Measurements from ENCODE around the gene CATSPERB.
"Not testable (repeated sequence)": the region's sequence is repeated elsewhere in the genome, so short reads cannot be mapped to it uniquely, and the experiment has no call there.

CATSPERB gene

GRCh38 chr14:91593957-91594356 lies 137.9 kb downstream of the CATSPERB start:
- H3K4me3 ChIP-seq (ENCODE audit: low read depth, low read length); H3K4me1 ChIP-seq (ENCODE audit: control insufficient read depth, insufficient read depth, low read length); H3K27ac ChIP-seq (ENCODE audit: extremely low read depth, low read depth, low read length); CTCF ChIA-PET; H3K9me3 ChIP-seq (ENCODE audit: control insufficient read depth, insufficient read depth, low read depth, low read length); POLR2A ChIA-PET; H3K36me3 ChIP-seq (ENCODE audit: control insufficient read depth in 2 of 2, insufficient read depth in 1 of 2, low read length in 2 of 2): not testable (repeated sequence)
- TF ChIP-seq ZNF146 (tag by site-specific recombination; IDR thresholded peaks at IDR 0.05) = peak; percentile 82

GRCh38 chr14:91586410-91586809 lies 145.5 kb downstream of the CATSPERB start:
- Histone ChIP-seq H3K4me3 (ENCODE audit: low read depth, low read length) (no peak overlapping the region), H3K4me1 (ENCODE audit: control insufficient read depth, insufficient read depth, low read length) (no peaks in the 10 kb centered on the region), H3K9me3 (ENCODE audit: control insufficient read depth, insufficient read depth, low read depth, low read length) (no peaks in the 10 kb centered on the region), H3K27ac (ENCODE audit: extremely low read depth, low read depth, low read length) (no peak overlapping the region), H3K36me3 (ENCODE audit: control insufficient read depth in 2 of 2, insufficient read depth in 1 of 2, low read length in 2 of 2) (no peaks in the 10 kb centered on the region)
- ChIA-PET CTCF (no interaction called here), POLR2A (no interaction called here)
- no peak for TF ChIP-seq ZNF214 (tag by site-specific recombination; IDR thresholded peaks at IDR 0.05; ENCODE audit: borderline replicate concordance)
- no peak for TF ChIP-seq ZNF239 (tag by site-specific recombination; IDR thresholded peaks at IDR 0.05)
- no peak for TF ChIP-seq ZBTB6 (tag by site-specific recombination; IDR thresholded peaks at IDR 0.05)
- TF ChIP-seq ZNF670 (tag by site-specific recombination; IDR thresholded peaks at IDR 0.05; ENCODE audit: low read depth) = no peak
- TF ChIP-seq ZNF596 (tag by site-specific recombination; IDR thresholded peaks at IDR 0.05) = peak; percentile 75

GRCh38 chr14:91585856-91586255 lies 146.0 kb downstream of the CATSPERB start:
- ChIA-PET CTCF (no interaction called here), POLR2A (no interaction called here)
- H3K27ac ChIP-seq (ENCODE audit: extremely low read depth, low read depth, low read length) = no peak overlapping the region
- no peak overlapping the region for H3K4me3 ChIP-seq (ENCODE audit: low read depth, low read length)
- no peaks in the 10 kb centered on the region for H3K4me1 ChIP-seq (ENCODE audit: control insufficient read depth, insufficient read depth, low read length)
- TF ChIP-seq ZNF112 (tag by site-specific recombination; IDR thresholded peaks at IDR 0.05) (no peak), ZNF184 (tag by site-specific recombination; IDR thresholded peaks at IDR 0.05) (no peak), ZNF785 (tag by site-specific recombination; IDR thresholded peaks at IDR 0.05) (no peak), ZNF664 (tag by site-specific recombination; IDR thresholded peaks at IDR 0.05) (no peak), ZNF558 (tag by site-specific recombination; IDR thresholded peaks at IDR 0.05) (no peak), PRDM6 (tag by site-specific recombination; IDR thresholded peaks at IDR 0.05) (no peak), ZNF548 (tag by site-specific recombination; IDR thresholded peaks at IDR 0.05) (no peak), ZNF658 (tag by site-specific recombination; IDR thresholded peaks at IDR 0.05) (no peak), ZNF473 (tag by site-specific recombination; IDR thresholded peaks at IDR 0.05) (no peak), ZNF513 (tag by site-specific recombination; IDR thresholded peaks at IDR 0.05) (no peak), ZSCAN30 (tag by site-specific recombination; IDR thresholded peaks at IDR 0.05) (no peak), ZBTB8A (tag by site-specific recombination; IDR thresholded peaks at IDR 0.05) (no peak), ZNF138 (tag by site-specific recombination; IDR thresholded peaks at IDR 0.05; ENCODE audit: borderline replicate concordance) (no peak), BCL6B (tag by site-specific recombination; IDR thresholded peaks at IDR 0.05) (no peak), ZEB2 (tag by site-specific recombination; IDR thresholded peaks at IDR 0.05) (no peak), ZNF639 (tag by site-specific recombination; IDR thresholded peaks at IDR 0.05) (no peak), ZNF433 (tag by site-specific recombination; IDR thresholded peaks at IDR 0.05; ENCODE audit: low read depth) (no peak)
- no peaks in the 10 kb centered on the region for H3K9me3 ChIP-seq (ENCODE audit: control insufficient read depth, insufficient read depth, low read depth, low read length)
- H3K36me3 ChIP-seq (ENCODE audit: control insufficient read depth in 2 of 2, insufficient read depth in 1 of 2, low read length in 2 of 2) = no peaks in the 10 kb centered on the region

Measured in HEK293 (cell line).